ENCODE data around the gene HOXA11. TPM values are rescaled to one million over a fixed set of nuclear protein-coding genes. Genes with fewer than 3 reads are reported as not detected.

HOXA11 gene
- total RNA-seq, 1 donor from 2014 or later, result not detected

GRCh38 chr7:27141923-27142579, 43.0 kb downstream of the HOXA11 start:
- FAIRE-seq, result no peak
- no peaks in the 10 kb centered on the region for H3K36me3 ChIP-seq (ENCODE audit: control insufficient read depth, insufficient read depth, low read length)
- no peak for DNase-seq (ENCODE audit: low read depth)
- H3K4me3 ChIP-seq (ENCODE audit: low read depth, low read length), result no peak overlapping the region
- H3K27me3 ChIP-seq (ENCODE audit: control insufficient read depth, insufficient read depth, low read length), result peaks cover 85% of the 10 kb centered on the region
- TF ChIP-seq, protein P1, sequence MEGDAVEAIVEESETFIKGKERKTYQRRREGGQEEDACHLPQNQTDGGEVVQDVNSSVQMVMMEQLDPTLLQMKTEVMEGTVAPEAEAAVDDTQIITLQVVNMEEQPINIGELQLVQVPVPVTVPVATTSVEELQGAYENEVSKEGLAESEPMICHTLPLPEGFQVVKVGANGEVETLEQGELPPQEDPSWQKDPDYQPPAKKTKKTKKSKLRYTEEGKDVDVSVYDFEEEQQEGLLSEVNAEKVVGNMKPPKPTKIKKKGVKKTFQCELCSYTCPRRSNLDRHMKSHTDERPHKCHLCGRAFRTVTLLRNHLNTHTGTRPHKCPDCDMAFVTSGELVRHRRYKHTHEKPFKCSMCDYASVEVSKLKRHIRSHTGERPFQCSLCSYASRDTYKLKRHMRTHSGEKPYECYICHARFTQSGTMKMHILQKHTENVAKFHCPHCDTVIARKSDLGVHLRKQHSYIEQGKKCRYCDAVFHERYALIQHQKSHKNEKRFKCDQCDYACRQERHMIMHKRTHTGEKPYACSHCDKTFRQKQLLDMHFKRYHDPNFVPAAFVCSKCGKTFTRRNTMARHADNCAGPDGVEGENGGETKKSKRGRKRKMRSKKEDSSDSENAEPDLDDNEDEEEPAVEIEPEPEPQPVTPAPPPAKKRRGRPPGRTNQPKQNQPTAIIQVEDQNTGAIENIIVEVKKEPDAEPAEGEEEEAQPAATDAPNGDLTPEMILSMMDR (IDR thresholded peaks at IDR 0.05; ENCODE audit: insufficient read depth, low read length, severe bottlenecking), result no peak

- no peak for DNase-seq (ENCODE audit: low read depth)
- no peaks in the 10 kb centered on the region for H3K36me3 ChIP-seq (ENCODE audit: control insufficient read depth, insufficient read depth, low read length)
- TF ChIP-seq, protein P1 (IDR thresholded peaks at IDR 0.05; ENCODE audit: insufficient read depth, low read length, severe bottlenecking), result no peak
- H3K4me3 ChIP-seq (ENCODE audit: low read depth, low read length), result no peak overlapping the region
- FAIRE-seq, result no peak
- peaks cover 82% of the 10 kb centered on the region for H3K27me3 ChIP-seq (ENCODE audit: control insufficient read depth, insufficient read depth, low read length)
Measured at GRCh38 chr7:27141137-27141922, 43.7 kb downstream of the HOXA11 start.

- TF ChIP-seq, protein P1 (IDR thresholded peaks at IDR 0.05; ENCODE audit: insufficient read depth, low read length, severe bottlenecking), result no peak
- Histone ChIP-seq H3K4me3 (ENCODE audit: low read depth, low read length) (no peak overlapping the region), H3K36me3 (ENCODE audit: control insufficient read depth, insufficient read depth, low read length) (no peaks in the 10 kb centered on the region), H3K27me3 (ENCODE audit: control insufficient read depth, insufficient read depth, low read length) (peaks cover 81% of the 10 kb centered on the region)
- DNase-seq (ENCODE audit: low read depth) (no peak), FAIRE-seq (no peak)
Measured at GRCh38 chr7:27140126-27140857, 44.7 kb downstream of the HOXA11 start.

DNA sequence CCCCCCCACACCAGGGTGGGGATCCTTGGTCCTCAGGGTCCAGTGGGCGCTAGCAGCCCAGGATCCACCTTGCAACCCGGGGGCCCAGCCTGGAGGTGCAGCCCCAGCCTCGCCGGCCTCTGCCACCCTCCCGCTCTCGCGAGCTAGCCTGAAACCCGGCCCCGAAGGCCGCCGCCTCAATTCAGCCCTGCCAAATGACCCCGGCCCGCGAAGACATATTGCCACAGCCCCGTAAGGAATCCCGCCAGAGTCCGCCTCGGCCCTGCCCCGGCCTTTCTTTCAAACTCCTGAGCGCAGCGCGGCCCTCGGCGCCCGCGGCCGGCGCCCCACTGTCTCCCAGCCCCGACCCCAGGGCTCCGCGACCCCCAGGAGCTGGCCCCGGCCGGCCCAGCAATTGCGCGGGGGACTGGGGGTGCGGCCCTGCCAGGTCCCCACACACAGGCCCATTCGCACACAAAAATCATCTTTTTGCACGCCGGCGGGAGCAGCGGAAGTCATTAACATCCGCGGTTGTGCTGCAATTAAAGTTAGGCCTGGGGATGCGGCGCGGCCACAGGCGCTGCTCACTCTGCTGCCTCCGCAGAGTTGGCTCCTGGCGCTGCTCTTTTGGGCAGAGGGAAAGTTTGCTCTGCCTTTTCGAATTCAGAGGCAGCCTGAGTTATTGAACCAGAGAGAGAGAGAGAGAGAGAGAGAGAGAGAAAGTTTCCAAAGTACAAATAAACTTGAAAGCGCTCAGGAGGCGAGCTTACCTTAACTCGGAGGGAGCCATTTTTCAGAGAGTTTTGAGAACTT, 45.5 kb downstream of the HOXA11 start:
- Histone ChIP-seq H3K4me3 (ENCODE audit: low read depth, low read length) (no peak overlapping the region), H3K27me3 (ENCODE audit: control insufficient read depth, insufficient read depth, low read length) (peaks cover 78% of the 10 kb centered on the region), H3K36me3 (ENCODE audit: control insufficient read depth, insufficient read depth, low read length) (no peaks in the 10 kb centered on the region)
- FAIRE-seq (no peak), DNase-seq (ENCODE audit: low read depth) (no peak)
- TF ChIP-seq, protein P1 (IDR thresholded peaks at IDR 0.05; ENCODE audit: insufficient read depth, low read length, severe bottlenecking), result no peak

GRCh38 chr7:27138985-27139333, 46.1 kb downstream of the HOXA11 start:
- Histone ChIP-seq H3K36me3 (ENCODE audit: control insufficient read depth, insufficient read depth, low read length) (no peaks in the 10 kb centered on the region), H3K27me3 (ENCODE audit: control insufficient read depth, insufficient read depth, low read length) (peaks cover 75% of the 10 kb centered on the region), H3K4me3 (ENCODE audit: low read depth, low read length) (no peak overlapping the region)
- TF ChIP-seq, protein P1 (IDR thresholded peaks at IDR 0.05; ENCODE audit: insufficient read depth, low read length, severe bottlenecking), result no peak
- FAIRE-seq (no peak), DNase-seq (ENCODE audit: low read depth) (no peak)

Measured in bronchial epithelial cell (primary cell).